SK-N-SH (cell line): ENCODE data around the gene SNX9. TPM values are rescaled to one million over a fixed set of nuclear protein-coding genes. Genes with fewer than 3 reads are reported as not detected.
"Not testable (repeated sequence)": the region's sequence is repeated elsewhere in the genome, so short reads cannot be mapped to it uniquely, and the experiment has no call there.

ENCODE experiments used
- CTCF ChIA-PET: fragments of 300-600, 350-600 bp; formaldehyde crosslinking; extraction: SDS; loops from one replicate; lab custom pipeline; 2021; lab: Yijun Ruan, JAX
- POLR2A ChIA-PET: fragments of 350-600 bp; sonication (Branson Sonifier 250); formaldehyde crosslinking; extraction: SDS; loops from one replicate; lab custom pipeline; 2020; ENCODE audit warnings: antibody characterized with exemption, inconsistent platforms; lab: Yijun Ruan, JAX
- DNase-seq: peaks from one replicate; pipeline ENCODE4 v3.0.0; 2012
- H2AFZ ChIP-seq: fragments of 200-600 bp; sonication (generic); 2 replicates; pipeline ENCODE4 v1.8.1; 2016; ENCODE audit warnings: antibody characterized with exemption, mild to moderate bottlenecking, low read depth
- H3F3A ChIP-seq: fragments of 200-600 bp; sonication (generic); replicated peaks from 2 replicates; pipeline ENCODE3; 2016; ENCODE audit warnings: antibody characterized with exemption, mild to moderate bottlenecking; ENCODE audit not compliant: insufficient read depth
- H3K27ac ChIP-seq, 2 experiments: fragments of 200-500 bp in 1 of 2; fragments of 200-600 bp in 1 of 2; sonication (Bioruptor generic) in 1 of 2; sonication (generic), shearing (Covaris generic) in 1 of 2; 2 replicates each; pipeline versions ENCODE4 v1.5.1 to v1.6.1; 2014 to 2016; ENCODE audit warnings: low read depth in 2 of 2, inconsistent platforms in 1 of 2, low read length in 1 of 2, mild to moderate bottlenecking in 1 of 2, mixed read lengths in 1 of 2
- H3K27me3 ChIP-seq: fragments of 200-600 bp; sonication (generic), shearing (Covaris generic); 2 replicates; pipeline ENCODE4 v1.6.1; 2016; ENCODE audit warnings: mixed run types; ENCODE audit not compliant: insufficient read depth
- H3K36me3 ChIP-seq, 2 experiments: fragments of 200-500 bp in 1 of 2; fragments of 200-600 bp in 1 of 2; sonication (Bioruptor generic) in 1 of 2; sonication (generic) in 1 of 2; replicated peaks in 1 of 2; 2 replicates each; pipeline versions ENCODE3 to v1.5.1; 2014 to 2016; ENCODE audit warnings: low read length in 1 of 2, mild to moderate bottlenecking in 1 of 2; ENCODE audit not compliant: insufficient read depth in 2 of 2, control insufficient read depth in 1 of 2
- H3K4me1 ChIP-seq, 2 experiments: fragments of 200-500 bp in 1 of 2; fragments of 200-600 bp in 1 of 2; sonication (Bioruptor generic) in 1 of 2; sonication (generic), shearing (Covaris generic) in 1 of 2; 2 replicates each; pipeline versions ENCODE4 v1.5.1 to v1.6.1; 2014 to 2016; ENCODE audit warnings: low read depth in 1 of 2, low read length in 1 of 2, mixed run types in 1 of 2; ENCODE audit not compliant: insufficient read depth in 2 of 2, control insufficient read depth in 1 of 2
- H3K4me2 ChIP-seq: fragments of 200-600 bp; sonication (generic), shearing (Covaris generic); 2 replicates; pipeline ENCODE4 v1.6.1; 2017; ENCODE audit warnings: mixed run types
- H3K4me3 ChIP-seq, 2 experiments: fragments of 200-500 bp in 1 of 2; fragments of 200-600 bp in 1 of 2; sonication (Bioruptor generic) in 1 of 2; sonication (generic), shearing (Covaris generic) in 1 of 2; 2 replicates each; pipeline versions ENCODE4 v1.5.1 to v1.8.1; 2014 to 2016; ENCODE audit warnings: low read depth in 2 of 2, inconsistent platforms in 1 of 2, low read length in 1 of 2, mild to moderate bottlenecking in 1 of 2, mixed read lengths in 1 of 2, moderate library complexity in 1 of 2
- H3K79me2 ChIP-seq: fragments of 200-600 bp; sonication (generic); 2 replicates; pipeline ENCODE4 v1.8.1; 2017; ENCODE audit warnings: mild to moderate bottlenecking; ENCODE audit not compliant: insufficient read depth
- H3K9ac ChIP-seq: fragments of 200-600 bp; sonication (generic); 2 replicates; pipeline ENCODE4 v1.6.1; 2017; ENCODE audit warnings: mixed run types
- H3K9me2 ChIP-seq: fragments of 200-600 bp; sonication (generic); 2 replicates; pipeline ENCODE4 v1.6.1; 2017; ENCODE audit warnings: mixed run types
- H3K9me3 ChIP-seq: fragments of 200-600 bp; sonication (generic); 2 replicates; pipeline ENCODE4 v1.6.1; 2017; ENCODE audit warnings: mixed run types, mild to moderate bottlenecking, moderate library complexity
- H4K20me1 ChIP-seq: fragments of 200-600 bp; sonication (generic); 2 replicates; pipeline ENCODE4 v1.6.1; 2017; ENCODE audit warnings: mild to moderate bottlenecking, mixed run types; ENCODE audit not compliant: insufficient read depth
- EP300 ChIP-seq, 2 experiments: IDR thresholded peaks; 2 replicates each; pipeline versions ENCODE4 v1.4.0 to v1.6.1; 2012; ENCODE audit warnings: borderline replicate concordance in 1 of 2, low read depth in 1 of 2, low read length in 1 of 2
- EZH2phosphoT487 ChIP-seq: fragments of 200-600 bp; sonication (generic); IDR thresholded peaks from 2 replicates; pipeline ENCODE4 v1.6.1; 2017; ENCODE audit warnings: low read depth, mixed run types, mild to moderate bottlenecking, antibody characterized with exemption, moderate library complexity, borderline replicate concordance
- FOSL2 ChIP-seq: IDR thresholded peaks from 2 replicates; pipeline ENCODE4 v1.4.0; 2012; ENCODE audit warnings: low read depth, mild to moderate bottlenecking, moderate library complexity, borderline replicate concordance
- MXI1 ChIP-seq: IDR thresholded peaks from 2 replicates; pipeline ENCODE4 v1.6.1; 2012; ENCODE audit warnings: mild to moderate bottlenecking, low read depth, low read length, improper control_type of control experiment
- TAF1 ChIP-seq: IDR thresholded peaks from 2 replicates; pipeline ENCODE4 v1.6.1; 2012; ENCODE audit warnings: low read depth, mild to moderate bottlenecking, low read length, moderate library complexity, borderline replicate concordance
- WGBS: methylation state at CpG from one replicate; pipeline ENCODE4 v1.1.6; 2017; ENCODE audit warnings: low lambda C conversion rate; 5-methylcytosine and 5-hydroxymethylcytosine counted together
- polyA plus RNA-seq, 3 experiments: library from polyadenylated mRNA; depleted of rRNA; stranded (reverse); fragments of >200 nt; gene quantifications; 2 replicates each; pipeline ENCODE4 v1.2.3, GENCODE V29; 2012
- TF ChIP-seq, protein P1 (sequence below): IDR thresholded peaks from 2 replicates; pipeline ENCODE4 v1.4.0; 2012; ENCODE audit warnings: low read depth, borderline replicate concordance

The SNX9 gene
- polyA plus RNA-seq, 1 of the 3 experiments (the other 2 are of a cell fraction) = 31.6 TPM

- TF ChIP-seq, protein P1, sequence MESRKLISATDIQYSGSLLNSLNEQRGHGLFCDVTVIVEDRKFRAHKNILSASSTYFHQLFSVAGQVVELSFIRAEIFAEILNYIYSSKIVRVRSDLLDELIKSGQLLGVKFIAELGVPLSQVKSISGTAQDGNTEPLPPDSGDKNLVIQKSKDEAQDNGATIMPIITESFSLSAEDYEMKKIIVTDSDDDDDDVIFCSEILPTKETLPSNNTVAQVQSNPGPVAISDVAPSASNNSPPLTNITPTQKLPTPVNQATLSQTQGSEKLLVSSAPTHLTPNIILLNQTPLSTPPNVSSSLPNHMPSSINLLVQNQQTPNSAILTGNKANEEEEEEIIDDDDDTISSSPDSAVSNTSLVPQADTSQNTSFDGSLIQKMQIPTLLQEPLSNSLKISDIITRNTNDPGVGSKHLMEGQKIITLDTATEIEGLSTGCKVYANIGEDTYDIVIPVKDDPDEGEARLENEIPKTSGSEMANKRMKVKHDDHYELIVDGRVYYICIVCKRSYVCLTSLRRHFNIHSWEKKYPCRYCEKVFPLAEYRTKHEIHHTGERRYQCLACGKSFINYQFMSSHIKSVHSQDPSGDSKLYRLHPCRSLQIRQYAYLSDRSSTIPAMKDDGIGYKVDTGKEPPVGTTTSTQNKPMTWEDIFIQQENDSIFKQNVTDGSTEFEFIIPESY = no peak
- TF ChIP-seq EP300 (IDR thresholded peaks at IDR 0.05; ENCODE audit: borderline replicate concordance in 1 of 2, low read depth in 1 of 2, low read length in 1 of 2) = no peak
- TF ChIP-seq, all 33 proteins: peak for 0
These were observed 24.2 kb upstream of the SNX9 start (continued) for GRCh38 chr6:157798851-157799250.

- H3K27ac ChIP-seq, H3K4me3 ChIP-seq, H3K4me2 ChIP-seq, DNase-seq, H3K4me1 ChIP-seq, H3K36me3 ChIP-seq, H3K9me3 ChIP-seq, H3K79me2 ChIP-seq, POLR2A ChIA-PET, H3K27me3 ChIP-seq, H3K9me2 ChIP-seq, CTCF ChIA-PET, H3F3A ChIP-seq, H2AFZ ChIP-seq, H4K20me1 ChIP-seq, H3K9ac ChIP-seq: not testable (repeated sequence)
- WGBS = 64% methylated on average over 3 of the region's 3 CpGs
These were observed 23.5 kb upstream of the SNX9 start for GRCh38 chr6:157799561-157799960.

DNA sequence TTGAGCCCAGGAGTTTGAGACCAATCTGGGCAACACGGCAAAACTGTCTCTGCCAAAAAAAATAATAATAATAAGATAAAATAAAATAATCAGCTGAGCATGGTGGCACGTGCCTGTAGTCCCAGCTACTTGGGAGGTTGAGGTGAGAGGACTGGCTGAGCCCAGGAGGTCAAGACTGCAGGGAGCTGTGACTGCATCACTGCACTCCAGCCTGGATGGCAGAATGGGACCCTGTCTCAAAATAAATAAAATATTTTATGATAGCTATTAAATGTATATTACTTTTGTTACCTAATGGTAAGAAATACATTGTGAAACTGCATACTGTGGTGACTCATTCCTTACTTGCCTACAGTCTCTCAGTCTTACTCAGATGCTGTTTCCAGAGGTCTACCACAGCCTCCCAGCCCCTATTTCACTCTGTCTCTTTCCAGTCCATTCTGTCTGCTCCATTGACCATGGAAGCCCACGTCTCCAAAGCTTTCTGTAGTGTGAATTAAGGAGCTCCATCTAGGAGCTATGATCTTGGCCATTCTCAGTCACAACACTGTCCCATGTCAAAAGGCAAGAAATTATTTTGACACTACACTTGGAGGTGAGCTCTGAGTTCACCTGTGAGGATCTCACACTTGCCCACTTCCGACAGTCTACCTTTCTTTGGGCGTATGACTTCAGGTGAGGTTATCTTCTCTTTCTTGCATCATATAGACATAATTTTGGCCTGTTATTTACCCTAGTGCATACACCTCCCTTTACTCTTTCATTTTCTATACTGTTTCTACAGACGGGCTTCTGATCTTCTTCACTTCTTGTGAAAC lies 22.4 kb upstream of the SNX9 start:
- 62% methylated on average over 6 of the region's 6 CpGs for WGBS
- Histone ChIP-seq H3K27ac (no peak overlapping the region), H3K9ac (no peak overlapping the region), H2AFZ (no peak overlapping the region), H3F3A (no peaks in the 10 kb centered on the region), H3K27me3 (no peaks in the 10 kb centered on the region), H4K20me1 (no peaks in the 10 kb centered on the region), H3K9me2 (no peaks in the 10 kb centered on the region), H3K4me2 (no peak overlapping the region), H3K9me3 (no peaks in the 10 kb centered on the region), H3K4me1 (no peaks in the 10 kb centered on the region), H3K79me2 (no peaks in the 10 kb centered on the region), H3K36me3 (no peaks in the 10 kb centered on the region), H3K4me3 (no peak overlapping the region)
- TF ChIP-seq TAF1 (no peak), EZH2phosphoT487 (no peak), MXI1 (no peak), FOSL2 (peak; percentile 23; the same call in 1 of the 2 replicates)
- CTCF ChIA-PET = interaction anchor here (1.7 to 1.9 kb wide), 2 partner anchors 28 to 44 kb away, joined by 5 to 7 read pairs; no protein-coding TSS in a partner anchor
- POLR2A ChIA-PET = no interaction called here
- DNase-seq = no peak
